Calu3 (cell line): ENCODE measurements around the gene GRPEL2. TPM values are rescaled to one million over a fixed set of nuclear protein-coding genes. Genes with fewer than 3 reads are reported as not detected.

ENCODE experiments used
- BruUV-seq: library from RNA; stranded (reverse); fragments of 400-500 nt; replicated peaks from 2 replicates; lab custom pipeline; 2021; lab: Mats Ljungman, UMichigan
- CTCF ChIA-PET: fragments of 300-600 bp; sonication (Branson Sonifier 250); formaldehyde crosslinking; loops from one replicate; lab custom pipeline; 2022; ENCODE audit warnings: antibody characterized with exemption; lab: Charles Lee
- DNase-seq: peaks from one replicate; pipeline ENCODE4 v3.0.0; 2022
- H3K27ac Mint-ChIP-seq: one replicate; pipeline ENCODE4 v1.8.0; 2022; ENCODE audit warnings: mixed read lengths; ENCODE audit not compliant: unreplicated experiment
- H3K27me3 Mint-ChIP-seq: one replicate; pipeline ENCODE4 v1.8.0; 2022; ENCODE audit warnings: mixed read lengths; ENCODE audit not compliant: unreplicated experiment
- H3K36me3 Mint-ChIP-seq: one replicate; pipeline ENCODE4 v1.8.0; 2022; ENCODE audit warnings: mild to moderate bottlenecking, moderate library complexity, mixed read lengths; ENCODE audit not compliant: insufficient read depth, unreplicated experiment
- H3K4me1 Mint-ChIP-seq: one replicate; pipeline ENCODE4 v1.8.0; 2022; ENCODE audit warnings: mild to moderate bottlenecking, low read depth, mixed read lengths; ENCODE audit not compliant: unreplicated experiment
- H3K4me3 Mint-ChIP-seq: one replicate; pipeline ENCODE4 v1.8.0; 2022; ENCODE audit warnings: mild to moderate bottlenecking, low read depth, moderate library complexity, mixed read lengths; ENCODE audit not compliant: unreplicated experiment
- H3K9me3 Mint-ChIP-seq: one replicate; pipeline ENCODE4 v1.8.0; 2022; ENCODE audit warnings: low read depth, mixed read lengths; ENCODE audit not compliant: unreplicated experiment
- intact Hi-C: fragments of 100-400 bp; cut with micrococcal nuclease; formaldehyde crosslinking; loops from one replicate; pipeline ENCODE4 v1.10.0; 2022; ENCODE audit not compliant: unreplicated experiment
- total RNA-seq: library from RNA; stranded (reverse); gene quantifications from 2 replicates; pipeline ENCODE4 v1.2.3, GENCODE V29; 2022
- TF ChIP-seq, protein P1 (sequence below): fragments of 200-600 bp; IDR thresholded peaks from one replicate; pipeline ENCODE4 v1.8.0; 2022; ENCODE audit warnings: antibody characterized with exemption; ENCODE audit not compliant: unreplicated experiment

Gene GRPEL2
- total RNA-seq, 1 experiment from 2014 or later, result 28.2 TPM

DNA sequence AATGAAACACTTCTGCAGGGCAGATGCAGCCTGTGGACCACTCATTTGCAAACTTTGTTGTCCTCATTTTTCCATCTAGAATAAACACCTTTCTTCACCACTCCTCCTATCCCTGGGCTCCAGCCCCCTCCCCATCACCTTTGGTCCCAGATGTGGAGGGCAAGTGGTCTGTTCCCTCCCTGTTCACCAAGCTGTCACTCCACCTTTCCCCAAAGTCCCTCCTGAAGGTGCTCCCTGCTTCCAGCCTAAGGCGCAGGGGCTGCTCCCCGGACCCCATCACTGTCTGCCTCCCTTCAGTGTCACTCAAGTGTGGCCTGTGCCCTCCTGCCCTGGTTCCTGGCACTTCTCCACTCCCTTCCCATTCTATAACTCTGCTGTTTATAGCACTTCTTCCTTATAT lies 19.4 kb downstream of the GRPEL2 start:
- H3K4me3 Mint-ChIP-seq, result no peak overlapping the region
- no peaks in the 10 kb centered on the region for H3K27me3 Mint-ChIP-seq
- DNase-seq, result no peak
- H3K4me1 Mint-ChIP-seq, result peaks cover 8% of the 10 kb centered on the region
- BruUV-seq, result no TSS peak
- H3K36me3 Mint-ChIP-seq, result peaks cover 10% of the 10 kb centered on the region
- intact Hi-C loops, result no loop called here
- CTCF ChIA-PET, result no interaction called here
- TF ChIP-seq, protein P1, sequence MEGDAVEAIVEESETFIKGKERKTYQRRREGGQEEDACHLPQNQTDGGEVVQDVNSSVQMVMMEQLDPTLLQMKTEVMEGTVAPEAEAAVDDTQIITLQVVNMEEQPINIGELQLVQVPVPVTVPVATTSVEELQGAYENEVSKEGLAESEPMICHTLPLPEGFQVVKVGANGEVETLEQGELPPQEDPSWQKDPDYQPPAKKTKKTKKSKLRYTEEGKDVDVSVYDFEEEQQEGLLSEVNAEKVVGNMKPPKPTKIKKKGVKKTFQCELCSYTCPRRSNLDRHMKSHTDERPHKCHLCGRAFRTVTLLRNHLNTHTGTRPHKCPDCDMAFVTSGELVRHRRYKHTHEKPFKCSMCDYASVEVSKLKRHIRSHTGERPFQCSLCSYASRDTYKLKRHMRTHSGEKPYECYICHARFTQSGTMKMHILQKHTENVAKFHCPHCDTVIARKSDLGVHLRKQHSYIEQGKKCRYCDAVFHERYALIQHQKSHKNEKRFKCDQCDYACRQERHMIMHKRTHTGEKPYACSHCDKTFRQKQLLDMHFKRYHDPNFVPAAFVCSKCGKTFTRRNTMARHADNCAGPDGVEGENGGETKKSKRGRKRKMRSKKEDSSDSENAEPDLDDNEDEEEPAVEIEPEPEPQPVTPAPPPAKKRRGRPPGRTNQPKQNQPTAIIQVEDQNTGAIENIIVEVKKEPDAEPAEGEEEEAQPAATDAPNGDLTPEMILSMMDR, result no peak
- no peaks in the 10 kb centered on the region for H3K9me3 Mint-ChIP-seq
- no peak overlapping the region for H3K27ac Mint-ChIP-seq

GRCh38 chr5:149365418-149365817 lies 20.1 kb downstream of the GRPEL2 start:
- H3K9me3 Mint-ChIP-seq, result no peaks in the 10 kb centered on the region
- H3K4me1 Mint-ChIP-seq, result peaks cover 8% of the 10 kb centered on the region
- no TSS peak for BruUV-seq
- no peaks in the 10 kb centered on the region for H3K27me3 Mint-ChIP-seq
- no peak overlapping the region for H3K27ac Mint-ChIP-seq
- DNase-seq, result no peak
- CTCF ChIA-PET, result interaction anchor here (1.1 to 2.6 kb wide), 2 partner anchors 8 to 48 kb away, joined by 3 to 27 read pairs; partner anchors contain the start of gene PCYOX1L
- peaks cover 10% of the 10 kb centered on the region for H3K36me3 Mint-ChIP-seq
- no peak overlapping the region for H3K4me3 Mint-ChIP-seq
- intact Hi-C loops, result no loop called here
- TF ChIP-seq, protein P1, result no peak

DNA sequence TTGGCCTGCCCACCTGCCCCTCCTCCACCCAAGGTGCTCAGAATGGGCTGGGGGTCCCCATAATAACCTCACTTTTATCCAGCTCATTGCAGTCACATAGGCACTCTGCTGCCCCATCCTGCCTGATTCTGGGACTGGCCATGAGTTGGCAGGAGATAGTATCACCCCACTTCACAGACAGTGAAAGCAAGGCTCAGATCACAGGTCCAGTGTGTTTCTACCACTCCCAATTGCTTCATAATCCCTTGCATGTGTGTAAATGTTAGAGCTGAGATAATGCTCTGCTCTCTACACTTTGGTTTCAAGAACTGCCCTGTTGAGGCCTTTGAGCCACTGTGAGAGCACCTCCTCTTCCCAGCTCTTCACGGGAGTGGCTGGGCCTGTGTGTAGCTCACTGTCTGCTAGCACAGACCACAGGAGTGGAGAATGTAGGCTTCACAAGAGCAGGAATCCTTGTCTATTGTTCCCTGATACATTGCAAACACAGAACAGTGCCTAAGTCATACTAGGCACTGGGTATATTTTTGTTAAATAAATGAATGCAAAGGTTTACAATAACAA lies 20.9 kb downstream of the GRPEL2 start:
- no peak for DNase-seq
- Mint-ChIP-seq H3K9me3 (no peaks in the 10 kb centered on the region), H3K4me1 (peaks cover 8% of the 10 kb centered on the region), H3K4me3 (no peak overlapping the region), H3K36me3 (peaks cover 14% of the 10 kb centered on the region), H3K27ac (no peak overlapping the region), H3K27me3 (no peaks in the 10 kb centered on the region)
- intact Hi-C loops, result loop anchor here (1.0 kb wide), 1 partner anchor 68 kb away; no protein-coding TSS in a partner anchor
- TF ChIP-seq, protein P1, result no peak
- BruUV-seq, result no TSS peak
- CTCF ChIA-PET, result interaction anchor here (1.1 to 2.6 kb wide), 4 partner anchors 9 to 197 kb away, joined by 3 to 27 read pairs (median 7); partner anchors contain the start of gene PCYOX1L

- CTCF ChIA-PET, result interaction anchor here (0.6 to 2.6 kb wide), 14 partner anchors 8 to 196 kb away, joined by 3 to 27 read pairs (median 4); partner anchors contain the start of genes GRPEL2 and PCYOX1L
- no TSS peak for BruUV-seq
- TF ChIP-seq, protein P1, result peak; percentile 90
- intact Hi-C loops, result loop anchor here (1.0 kb wide), 2 partner anchors 50 to 197 kb away; no protein-coding TSS in a partner anchor
- Mint-ChIP-seq H3K36me3 (peaks cover 16% of the 10 kb centered on the region), H3K27me3 (no peaks in the 10 kb centered on the region), H3K4me1 (peaks cover 8% of the 10 kb centered on the region), H3K27ac (no peak overlapping the region), H3K9me3 (no peaks in the 10 kb centered on the region), H3K4me3 (no peak overlapping the region)
- peak; percentile 89 for DNase-seq
Observed at GRCh38 chr5:149367249-149367971, 22.1 kb downstream of the GRPEL2 start.
